ENCODE results near the gene CAPN10. TPM values are rescaled to one million over a fixed set of nuclear protein-coding genes. Genes with fewer than 3 reads are reported as not detected.

CAPN10 gene
- total RNA-seq, 2 donors from 2014 or later = 25.5 to 68.4 TPM

DNA sequence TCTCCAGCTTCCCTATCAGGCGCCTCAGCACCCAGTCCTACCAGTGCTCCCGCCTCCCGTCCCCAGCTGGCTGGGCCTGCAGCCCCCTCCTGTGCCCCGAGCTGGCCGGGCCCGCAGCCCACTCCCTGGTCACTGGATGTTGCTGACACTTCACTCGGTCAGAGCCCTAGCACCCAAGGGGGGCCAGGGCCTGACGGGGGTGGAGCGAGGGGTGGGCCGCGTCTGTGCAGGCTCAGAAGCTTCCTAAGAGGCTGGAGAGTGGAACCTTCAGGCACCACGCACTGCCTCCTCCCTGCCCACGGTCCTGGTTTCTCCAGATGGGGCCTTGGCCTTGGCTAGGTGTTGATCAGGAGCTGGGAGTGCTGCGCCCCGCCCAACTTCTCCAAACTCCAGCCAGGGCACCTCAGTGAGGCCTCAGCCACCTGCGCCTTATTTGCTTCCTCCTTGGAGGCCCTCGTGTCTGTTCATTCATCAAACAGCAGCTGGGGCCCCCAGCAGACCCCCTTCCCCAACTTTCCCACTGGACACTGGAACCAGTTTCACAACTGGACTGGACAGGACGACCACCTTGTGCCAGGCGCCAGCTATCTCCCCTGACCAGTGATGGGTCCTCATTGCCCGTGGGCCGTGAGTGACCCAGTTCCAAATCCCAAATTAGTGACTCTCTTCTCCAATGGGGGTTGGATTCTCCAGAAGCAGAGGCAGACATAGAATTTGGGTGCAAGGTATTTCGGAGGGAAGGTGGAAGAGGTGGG is 16.7 kb downstream of the CAPN10 start:
- Histone ChIP-seq H3K9me3 (no peaks in the 10 kb centered on the region), H3K4me1 (replicated peaks) (no peaks in the 10 kb centered on the region), H3K4me3 (no peak overlapping the region), H3K27me3 (replicated peaks; ENCODE audit: insufficient read depth) (no peaks in the 10 kb centered on the region), H3K27ac (no peak overlapping the region), H3K36me3 (no peaks in the 10 kb centered on the region)
- whole genome bisulfite sequencing = 84% methylated on average over 15 of the region's 22 CpGs
- intact Hi-C loops (cut with DNase I) = no loop called here
- no peak for DNase-seq (ENCODE audit: low spot score)
- TF ChIP-seq POLR2AphosphoS5 (IDR thresholded peaks at IDR 0.05) = no peak
- TF ChIP-seq POLR2A (IDR thresholded peaks at IDR 0.05) = no peak
- TF ChIP-seq, protein P1, sequence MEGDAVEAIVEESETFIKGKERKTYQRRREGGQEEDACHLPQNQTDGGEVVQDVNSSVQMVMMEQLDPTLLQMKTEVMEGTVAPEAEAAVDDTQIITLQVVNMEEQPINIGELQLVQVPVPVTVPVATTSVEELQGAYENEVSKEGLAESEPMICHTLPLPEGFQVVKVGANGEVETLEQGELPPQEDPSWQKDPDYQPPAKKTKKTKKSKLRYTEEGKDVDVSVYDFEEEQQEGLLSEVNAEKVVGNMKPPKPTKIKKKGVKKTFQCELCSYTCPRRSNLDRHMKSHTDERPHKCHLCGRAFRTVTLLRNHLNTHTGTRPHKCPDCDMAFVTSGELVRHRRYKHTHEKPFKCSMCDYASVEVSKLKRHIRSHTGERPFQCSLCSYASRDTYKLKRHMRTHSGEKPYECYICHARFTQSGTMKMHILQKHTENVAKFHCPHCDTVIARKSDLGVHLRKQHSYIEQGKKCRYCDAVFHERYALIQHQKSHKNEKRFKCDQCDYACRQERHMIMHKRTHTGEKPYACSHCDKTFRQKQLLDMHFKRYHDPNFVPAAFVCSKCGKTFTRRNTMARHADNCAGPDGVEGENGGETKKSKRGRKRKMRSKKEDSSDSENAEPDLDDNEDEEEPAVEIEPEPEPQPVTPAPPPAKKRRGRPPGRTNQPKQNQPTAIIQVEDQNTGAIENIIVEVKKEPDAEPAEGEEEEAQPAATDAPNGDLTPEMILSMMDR (IDR thresholded peaks at IDR 0.05) = no peak

DNA sequence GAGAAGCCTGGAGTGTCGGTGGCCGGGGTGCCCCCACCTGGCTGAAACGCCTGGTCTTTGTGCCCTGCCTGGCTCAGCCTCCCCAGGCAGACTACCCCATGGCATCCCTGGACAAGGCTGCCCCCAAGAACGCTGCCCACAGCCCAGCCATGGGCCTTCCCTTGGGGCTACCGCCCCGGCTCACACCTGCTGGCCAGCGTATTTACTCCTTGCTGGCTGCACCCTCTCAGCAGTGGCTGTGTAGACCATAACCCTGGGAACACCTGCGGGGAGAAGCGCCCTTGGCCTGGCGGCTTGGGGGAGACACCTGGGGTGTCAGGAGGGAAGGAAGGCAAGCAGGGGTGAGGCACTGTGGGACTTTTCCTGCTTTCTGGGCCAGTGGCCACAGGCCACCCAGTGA is 17.3 kb downstream of the CAPN10 start:
- WGBS = 90% methylated on average over 10 of the region's 10 CpGs
- Histone ChIP-seq H3K27ac (no peak overlapping the region), H3K9me3 (no peaks in the 10 kb centered on the region), H3K4me3 (no peak overlapping the region), H3K36me3 (no peaks in the 10 kb centered on the region), H3K27me3 (replicated peaks; ENCODE audit: insufficient read depth) (no peaks in the 10 kb centered on the region), H3K4me1 (replicated peaks) (no peaks in the 10 kb centered on the region)
- TF ChIP-seq POLR2AphosphoS5 (IDR thresholded peaks at IDR 0.05) (no peak), POLR2A (IDR thresholded peaks at IDR 0.05) (no peak)
- TF ChIP-seq, protein P1 (IDR thresholded peaks at IDR 0.05) = no peak
- intact Hi-C loops (cut with DNase I) = no loop called here
- no peak for DNase-seq (ENCODE audit: low spot score)

DNA sequence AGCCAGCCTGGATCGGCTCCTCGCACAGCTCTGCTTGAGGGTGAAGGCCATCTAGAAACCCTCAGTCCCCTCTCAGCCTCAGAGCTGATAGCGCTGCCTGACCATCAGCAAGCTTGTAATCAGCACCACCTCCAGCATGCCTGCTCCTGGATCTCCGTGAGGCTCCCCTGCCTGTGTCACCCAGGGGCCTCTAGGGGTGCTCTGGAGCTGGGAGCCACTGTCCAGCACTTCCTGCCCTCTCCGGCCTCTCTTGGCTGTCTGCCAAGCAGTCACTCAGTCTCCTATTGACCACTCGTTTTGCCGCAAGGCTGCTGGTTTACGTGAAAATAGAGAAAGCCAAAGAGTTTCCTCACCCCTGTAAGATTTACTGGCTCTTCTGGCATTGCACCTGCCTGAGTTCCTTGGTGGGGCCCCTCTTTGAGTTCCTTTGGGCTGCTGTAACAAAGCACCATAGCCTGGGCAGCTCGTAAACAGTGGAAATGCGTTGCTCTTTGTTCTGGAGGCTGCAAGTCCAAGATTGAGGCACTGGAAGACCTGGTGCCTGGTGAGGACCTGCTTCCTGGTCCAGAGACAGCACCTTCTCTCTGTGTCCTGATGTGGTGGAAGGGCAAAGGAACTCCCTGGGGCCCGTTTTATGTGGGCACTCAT is 17.9 kb downstream of the CAPN10 start:
- intact Hi-C loops (cut with DNase I) = no loop called here
- TF ChIP-seq POLR2A (IDR thresholded peaks at IDR 0.05) = no peak
- TF ChIP-seq, protein P1 (IDR thresholded peaks at IDR 0.05) = peak in 2 of 4 experiments; percentile 27 to 29

DNA sequence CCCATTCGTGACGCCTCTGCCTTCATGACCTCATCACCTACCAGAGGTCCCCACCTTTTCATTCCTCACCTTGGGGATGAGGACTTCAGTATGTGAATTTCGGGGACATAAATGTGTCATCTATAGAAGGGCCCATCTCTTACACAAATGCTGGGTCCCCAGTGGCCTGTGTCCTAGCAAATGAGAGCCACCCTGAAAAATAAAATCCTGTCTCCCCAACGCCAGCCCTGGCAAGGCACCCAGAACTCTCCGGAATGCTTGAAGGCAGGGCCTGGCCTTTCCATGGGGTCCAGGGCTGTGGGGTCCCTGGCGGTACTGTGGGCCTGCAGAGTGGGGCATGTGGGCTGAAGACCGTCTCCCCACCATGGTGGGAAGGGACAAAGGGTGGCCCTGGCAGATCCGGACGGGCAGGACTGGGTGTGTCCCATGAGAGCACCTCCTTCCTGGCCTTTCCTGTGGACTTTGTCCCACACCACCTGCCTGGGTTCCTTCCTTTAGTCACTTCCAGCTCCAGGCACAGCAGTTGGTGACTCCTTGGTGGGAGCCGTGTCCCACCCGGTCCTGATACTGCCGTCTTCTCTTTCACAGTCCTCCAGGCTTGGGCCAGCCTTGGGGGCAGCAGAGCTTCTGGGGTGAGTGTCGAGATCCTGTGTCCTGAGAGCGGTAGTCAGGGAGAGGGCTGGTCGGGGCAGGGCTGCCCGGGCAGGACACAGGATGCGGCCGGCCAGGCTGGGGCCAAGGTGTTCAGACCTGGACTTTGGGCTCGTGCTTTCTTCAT is 18.6 kb downstream of the CAPN10 start:
- Histone ChIP-seq H3K4me1 (replicated peaks) (no peaks in the 10 kb centered on the region), H3K27me3 (replicated peaks; ENCODE audit: insufficient read depth) (no peaks in the 10 kb centered on the region), H3K36me3 (no peaks in the 10 kb centered on the region), H3K27ac (no peak overlapping the region), H3K4me3 (no peak overlapping the region), H3K9me3 (no peaks in the 10 kb centered on the region)
- no peak for TF ChIP-seq POLR2A (IDR thresholded peaks at IDR 0.05)
- TF ChIP-seq, protein P1 (IDR thresholded peaks at IDR 0.05) = no peak
- intact Hi-C loops (cut with DNase I) = no loop called here
- WGBS = 91% methylated on average over 17 of the region's 19 CpGs
- DNase-seq (ENCODE audit: low spot score) = no peak

More for the DNA sequence above, 17.9 kb downstream of the CAPN10 start:
- WGBS = 43% methylated on average over 11 of the region's 11 CpGs
- Histone ChIP-seq H3K36me3 (no peaks in the 10 kb centered on the region), H3K27ac (no peak overlapping the region), H3K9me3 (no peaks in the 10 kb centered on the region), H3K27me3 (replicated peaks; ENCODE audit: insufficient read depth) (no peaks in the 10 kb centered on the region), H3K4me3 (no peak overlapping the region), H3K4me1 (replicated peaks) (no peaks in the 10 kb centered on the region)
- no peak for DNase-seq (ENCODE audit: low spot score)

Data from prostate gland (tissue), 2 donors.